Colonic mucosa (tissue), 4 donors: ENCODE results near the gene NLN. TPM values are rescaled to one million over a fixed set of nuclear protein-coding genes. Genes with fewer than 3 reads are reported as not detected.
"Not testable (repeated sequence)": the region's sequence is repeated elsewhere in the genome, so short reads cannot be mapped to it uniquely, and the experiment has no call there.

Experiments used
- DNase-seq: peaks from one replicate; pipeline ENCODE4 v3.0.0-alpha.2; 2020
- H3K27ac ChIP-seq: fragments of 200-600 bp; one replicate; pipeline ENCODE4 v1.8.0; 2021
- H3K27me3 ChIP-seq: fragments of 200-600 bp; one replicate; pipeline ENCODE4 v1.8.0; 2021
- H3K36me3 ChIP-seq: fragments of 200-600 bp; one replicate; pipeline ENCODE4 v1.8.0; 2021
- H3K4me1 ChIP-seq: fragments of 200-600 bp; one replicate; pipeline ENCODE4 v1.8.0; 2021; ENCODE audit warnings: mild to moderate bottlenecking
- H3K4me3 ChIP-seq: fragments of 200-600 bp; one replicate; pipeline ENCODE4 v1.8.0; 2021
- H3K9ac ChIP-seq, 2 donors: one replicate each; pipeline ENCODE4 v1.7.0; 2013; ENCODE audit warnings: control low read depth in 2 of 2, low read depth in 2 of 2, low read length in 2 of 2
- H3K9me3 ChIP-seq: fragments of 200-600 bp; one replicate; pipeline ENCODE4 v1.8.0; 2021
- CTCF ChIP-seq: fragments of 200-600 bp; IDR thresholded peaks from one replicate; pipeline ENCODE4 v1.8.0; 2022; ENCODE audit warnings: antibody characterized with exemption, mild to moderate bottlenecking
- intact Hi-C: fragments of 100-400 bp; cut with DNase I; formaldehyde crosslinking; loops from one replicate; pipeline ENCODE4 v1.14.1; 2022
- total RNA-seq, 2 donors: library from RNA; stranded (reverse); fragmentation: NEBNext Ultra II Directional in 1 of 2; extraction: Animal tissue kit (Norgen Biotek cat#: 25700) in 1 of 2; gene quantifications; one replicate each; pipeline ENCODE4 v1.2.1, GENCODE V29; 2021
- donor health status: healthy.
- donor health status: DM: no; HTN: no; CAD: no.
- donor health status: DM: no; HTN: no; CAD: no.

NLN gene
- total RNA-seq, 2 donors from 2014 or later, result 13.7 to 24.6 TPM

GRCh38 chr5:65866837-65867521 is 145.0 kb downstream of the NLN start:
- DNase-seq, result no peak
- Histone ChIP-seq H3K36me3 (no peaks in the 10 kb centered on the region), H3K9me3 (no peaks in the 10 kb centered on the region), H3K4me3 (no peak overlapping the region), H3K9ac (no peak overlapping the region), H3K27me3 (peaks cover 27% of the 10 kb centered on the region), H3K4me1 (no peaks in the 10 kb centered on the region), H3K27ac (no peak overlapping the region)
- intact Hi-C loops, result no loop called here
- no peak for TF ChIP-seq CTCF

DNA sequence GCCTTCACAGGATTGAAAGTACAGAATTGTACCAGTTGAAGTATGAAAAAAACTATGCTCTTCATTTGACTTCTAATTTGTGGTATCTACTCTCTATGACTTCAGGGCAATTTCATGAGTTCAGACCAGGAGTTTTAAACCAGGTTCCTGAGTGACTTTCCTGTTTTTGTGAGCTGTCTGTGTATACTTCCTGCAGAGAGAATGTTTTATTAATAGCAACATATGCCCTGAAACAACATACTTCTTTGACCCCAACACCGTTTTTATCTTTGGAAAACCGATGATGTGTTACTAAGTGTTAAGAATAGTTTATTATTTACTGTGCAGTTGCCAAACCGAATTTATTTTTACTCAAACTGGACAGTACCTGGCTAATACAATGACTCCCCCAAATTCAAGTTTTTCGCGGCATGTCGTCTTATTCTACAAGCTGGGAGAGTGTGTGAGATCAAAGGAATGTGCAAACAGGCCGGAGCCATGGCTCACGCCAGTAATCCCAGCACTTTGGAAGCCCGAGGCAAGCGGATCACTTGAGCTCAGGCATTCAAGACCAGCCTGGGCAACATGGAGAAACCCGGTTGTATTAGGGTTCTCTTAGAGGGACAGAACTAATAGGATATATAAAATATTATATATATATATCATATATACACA is 145.7 kb downstream of the NLN start:
- Histone ChIP-seq H3K4me1 (no peaks in the 10 kb centered on the region), H3K27ac (no peak overlapping the region), H3K27me3 (peaks cover 27% of the 10 kb centered on the region), H3K9me3 (no peaks in the 10 kb centered on the region), H3K9ac (no peak overlapping the region), H3K36me3 (no peaks in the 10 kb centered on the region), H3K4me3 (no peak overlapping the region)
- no peak for TF ChIP-seq CTCF
- no peak for DNase-seq
- intact Hi-C loops, result no loop called here

DNA sequence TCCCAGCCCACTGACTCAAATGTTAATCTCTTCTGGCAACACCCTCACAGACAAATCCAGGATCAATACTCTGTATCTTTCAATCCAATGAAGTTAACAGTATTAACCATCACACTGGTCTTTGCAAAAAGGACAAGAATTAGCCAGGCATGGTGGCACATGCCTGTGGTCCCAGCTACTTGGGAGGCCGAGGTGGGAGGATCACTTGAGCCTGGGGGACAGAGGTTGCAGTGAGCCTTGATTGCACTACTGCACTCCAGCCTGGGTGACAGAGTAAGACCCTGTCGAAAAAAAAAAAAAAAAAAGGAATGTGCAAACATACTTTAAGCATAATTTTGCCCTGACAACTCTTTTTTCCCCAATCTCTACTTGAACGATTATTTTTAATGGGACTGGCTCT is 146.5 kb downstream of the NLN start:
- peaks cover 27% of the 10 kb centered on the region for H3K27me3 ChIP-seq
- TF ChIP-seq CTCF, result no peak
- DNase-seq, result no peak
- no peaks in the 10 kb centered on the region for H3K4me1 ChIP-seq
- no peak overlapping the region for H3K27ac ChIP-seq
- H3K9me3 ChIP-seq, result no peaks in the 10 kb centered on the region
- H3K4me3 ChIP-seq, result no peak overlapping the region
- intact Hi-C loops, result no loop called here
- no peak overlapping the region for H3K9ac ChIP-seq
- H3K36me3 ChIP-seq, result no peaks in the 10 kb centered on the region

GRCh38 chr5:65871182-65871581 is 149.2 kb downstream of the NLN start:
- intact Hi-C loops, result no loop called here
- Histone ChIP-seq H3K27ac (no peak overlapping the region), H3K36me3 (no peaks in the 10 kb centered on the region), H3K27me3 (peaks cover 28% of the 10 kb centered on the region), H3K4me1 (no peaks in the 10 kb centered on the region), H3K4me3 (no peak overlapping the region), H3K9me3 (no peaks in the 10 kb centered on the region), H3K9ac (no peak overlapping the region)
- DNase-seq, result no peak
- no peak for TF ChIP-seq CTCF

GRCh38 chr5:65871776-65872175 is 149.8 kb downstream of the NLN start:
- H3K36me3 ChIP-seq, DNase-seq, H3K9me3 ChIP-seq, H3K4me1 ChIP-seq, H3K9ac ChIP-seq, H3K27ac ChIP-seq, H3K4me3 ChIP-seq, intact Hi-C loops: not testable (repeated sequence)
- H3K27me3 ChIP-seq, result peaks cover 28% of the 10 kb centered on the region

- H3K4me3 ChIP-seq, result no peak overlapping the region
- H3K4me1 ChIP-seq, result no peaks in the 10 kb centered on the region
- H3K9me3 ChIP-seq, result no peaks in the 10 kb centered on the region
- H3K27me3 ChIP-seq, result peaks cover 22% of the 10 kb centered on the region
- no peaks in the 10 kb centered on the region for H3K36me3 ChIP-seq
- TF ChIP-seq CTCF, result no peak
- no peak for DNase-seq
- intact Hi-C loops, result no loop called here
- H3K9ac ChIP-seq, result no peak overlapping the region
- H3K27ac ChIP-seq, result no peak overlapping the region
Observed at GRCh38 chr5:65873181-65873750, 151.3 kb downstream of the NLN start.
